BJ (cell line): ENCODE results near the gene TMSB4X. TPM values are rescaled to one million over a fixed set of nuclear protein-coding genes. Genes with fewer than 3 reads are reported as not detected.

ENCODE experiments used
- CTCF ChIA-PET: fragments of 350-600 bp; formaldehyde crosslinking; extraction: SDS; loops from one replicate; lab custom pipeline; 2021; ENCODE audit warnings: antibody characterized with exemption, inconsistent platforms; lab: Yijun Ruan, JAX
- POLR2A ChIA-PET: fragments of 300-600 bp; sonication (Branson Sonifier 250); formaldehyde crosslinking; extraction: SDS; loops from one replicate; lab custom pipeline; 2021; ENCODE audit warnings: antibody characterized with exemption; lab: Charles Lee
- DNase-seq: peaks from one replicate; pipeline ENCODE4 v3.0.0-alpha.2; 2011; ENCODE audit warnings: low read depth
- H3K27me3 ChIP-seq: 2 replicates; pipeline ENCODE4 v1.6.0; 2011; ENCODE audit warnings: low read length; ENCODE audit not compliant: control insufficient read depth, insufficient read depth
- H3K36me3 ChIP-seq: 2 replicates; pipeline ENCODE4 v1.5.1; 2011; ENCODE audit warnings: low read length; ENCODE audit not compliant: control insufficient read depth, insufficient read depth
- H3K4me3 ChIP-seq: 2 replicates; pipeline ENCODE4 v1.5.1; 2011; ENCODE audit warnings: low read depth, mild to moderate bottlenecking, control low read depth, low read length
- polyA plus RNA-seq: library from polyadenylated mRNA; depleted of rRNA; stranded (reverse); fragments of >200 nt; gene quantifications from 2 replicates; pipeline ENCODE4 v1.2.3, GENCODE V29; 2011
- TF ChIP-seq, protein P1 (sequence below): IDR thresholded peaks from 2 replicates; pipeline ENCODE4 v1.5.1; 2011; ENCODE audit warnings: low read depth, mild to moderate bottlenecking, control low read depth, inconsistent platforms, low read length, moderate library complexity; ENCODE audit not compliant: insufficient read depth

Gene TMSB4X
- polyA plus RNA-seq, 1 experiment = 2,469 TPM

DNA sequence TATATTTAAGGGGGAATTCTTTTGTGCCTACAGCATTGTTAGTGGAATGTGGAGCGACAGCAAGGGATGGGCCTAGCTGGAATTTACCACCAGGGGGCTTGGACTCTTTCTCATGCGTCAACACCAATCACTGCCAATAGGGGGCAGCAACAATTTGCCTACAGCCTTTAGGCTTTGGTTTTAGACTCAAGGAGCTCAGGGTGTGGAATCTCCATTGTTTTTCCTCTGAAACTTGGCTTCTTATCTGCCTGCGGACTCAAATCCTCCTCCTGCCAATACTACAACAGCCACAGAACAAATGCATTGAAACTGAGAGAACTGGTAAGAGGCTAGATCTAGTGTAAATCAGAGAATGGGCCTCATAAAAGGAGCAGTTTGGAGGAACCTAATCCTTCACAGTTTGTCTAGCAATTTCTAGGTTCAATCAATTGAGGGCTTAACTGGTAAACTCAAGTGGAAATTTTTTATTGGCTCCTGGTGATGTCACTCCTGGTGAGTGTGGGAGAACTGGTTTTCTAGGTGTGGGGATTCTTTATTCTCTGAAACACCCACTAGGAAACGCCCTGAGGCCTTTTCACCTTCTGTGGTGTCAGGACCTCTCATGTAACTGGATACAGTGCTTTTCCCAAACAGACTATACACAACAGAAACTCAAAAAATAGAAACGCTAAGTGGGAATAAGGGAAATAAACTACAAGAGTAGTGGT lies 27.9 kb upstream of the TMSB4X start:
- DNase-seq = no peak
- no peaks in the 10 kb centered on the region for H3K36me3 ChIP-seq
- CTCF ChIA-PET = interaction anchor here (0.5 to 3.2 kb wide), 13 partner anchors 9 to 571 kb away, joined by 3 to 24 read pairs (median 5); no protein-coding TSS in a partner anchor
- TF ChIP-seq, protein P1, sequence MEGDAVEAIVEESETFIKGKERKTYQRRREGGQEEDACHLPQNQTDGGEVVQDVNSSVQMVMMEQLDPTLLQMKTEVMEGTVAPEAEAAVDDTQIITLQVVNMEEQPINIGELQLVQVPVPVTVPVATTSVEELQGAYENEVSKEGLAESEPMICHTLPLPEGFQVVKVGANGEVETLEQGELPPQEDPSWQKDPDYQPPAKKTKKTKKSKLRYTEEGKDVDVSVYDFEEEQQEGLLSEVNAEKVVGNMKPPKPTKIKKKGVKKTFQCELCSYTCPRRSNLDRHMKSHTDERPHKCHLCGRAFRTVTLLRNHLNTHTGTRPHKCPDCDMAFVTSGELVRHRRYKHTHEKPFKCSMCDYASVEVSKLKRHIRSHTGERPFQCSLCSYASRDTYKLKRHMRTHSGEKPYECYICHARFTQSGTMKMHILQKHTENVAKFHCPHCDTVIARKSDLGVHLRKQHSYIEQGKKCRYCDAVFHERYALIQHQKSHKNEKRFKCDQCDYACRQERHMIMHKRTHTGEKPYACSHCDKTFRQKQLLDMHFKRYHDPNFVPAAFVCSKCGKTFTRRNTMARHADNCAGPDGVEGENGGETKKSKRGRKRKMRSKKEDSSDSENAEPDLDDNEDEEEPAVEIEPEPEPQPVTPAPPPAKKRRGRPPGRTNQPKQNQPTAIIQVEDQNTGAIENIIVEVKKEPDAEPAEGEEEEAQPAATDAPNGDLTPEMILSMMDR = peak; percentile 81
- no peak overlapping the region for H3K4me3 ChIP-seq
- POLR2A ChIA-PET = interaction anchor here (0.6 to 0.9 kb wide), 3 partner anchors 28 to 560 kb away, joined by 3 to 5 read pairs (median 3); partner anchors contain the start of gene TMSB4X
- no peaks in the 10 kb centered on the region for H3K27me3 ChIP-seq

DNA sequence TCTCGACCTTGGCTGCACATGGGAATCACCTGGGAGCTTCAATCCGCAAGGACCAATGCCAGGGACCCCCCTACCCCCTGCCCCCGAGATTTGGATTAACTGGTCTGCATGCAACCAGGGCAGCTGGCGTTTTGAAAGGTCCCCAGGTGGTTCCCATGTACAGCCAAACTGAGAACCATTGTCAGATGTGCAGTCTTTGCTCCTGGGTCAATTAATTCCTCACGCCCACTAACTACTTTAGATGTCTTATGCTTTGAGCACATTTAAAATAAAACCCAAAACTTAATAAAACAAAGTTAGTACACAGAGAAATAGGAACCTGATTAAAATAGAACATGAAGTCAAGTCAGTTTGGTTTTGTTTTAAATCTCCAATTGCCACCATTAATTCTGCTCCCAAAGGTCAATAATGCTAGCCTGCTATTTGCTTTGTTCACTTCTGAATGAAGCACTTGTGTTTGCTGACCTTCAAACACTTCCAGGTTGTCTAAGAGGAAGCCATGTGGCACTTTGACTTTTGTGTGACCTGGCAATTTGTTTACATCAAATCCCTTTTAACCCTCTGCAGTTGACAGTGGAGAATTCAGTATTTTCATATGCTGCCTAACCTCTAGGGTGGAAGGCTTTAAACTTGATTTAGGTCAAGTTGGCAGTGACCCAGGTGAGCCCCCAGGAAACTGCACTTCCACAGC lies 27.2 kb upstream of the TMSB4X start:
- no peak for DNase-seq
- no peak overlapping the region for H3K4me3 ChIP-seq
- ChIA-PET POLR2A (no interaction called here), CTCF (interaction anchor here (0.5 to 3.2 kb wide), 6 partner anchors 22 to 552 kb away, joined by 3 to 24 read pairs (median 6); no protein-coding TSS in a partner anchor)
- TF ChIP-seq, protein P1 = no peak
- no peaks in the 10 kb centered on the region for H3K36me3 ChIP-seq
- no peaks in the 10 kb centered on the region for H3K27me3 ChIP-seq

DNA sequence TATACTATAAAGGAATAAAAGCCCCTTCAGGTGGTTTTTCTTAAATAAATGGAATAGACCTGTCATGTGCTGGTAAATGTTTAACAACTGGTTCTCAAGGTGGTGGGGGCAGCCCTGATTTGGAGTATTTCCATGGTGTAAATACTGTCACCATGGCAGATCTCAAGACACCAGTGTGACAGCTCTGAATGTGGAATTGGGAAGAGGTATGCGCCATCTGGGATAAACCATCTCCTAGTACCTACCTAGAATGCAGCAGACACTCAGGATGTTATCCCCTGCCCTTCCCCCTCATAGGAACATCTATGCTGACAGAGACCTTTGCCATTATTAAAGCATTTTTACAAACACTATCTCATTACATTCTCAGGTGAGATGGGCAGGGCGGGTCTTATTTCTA lies 26.4 kb upstream of the TMSB4X start:
- Histone ChIP-seq H3K4me3 (no peak overlapping the region), H3K27me3 (no peaks in the 10 kb centered on the region), H3K36me3 (no peaks in the 10 kb centered on the region)
- DNase-seq = no peak
- ChIA-PET CTCF (interaction anchor here (0.6 to 3.2 kb wide), 3 partner anchors 413 to 540 kb away, joined by 4 to 24 read pairs (median 10); no protein-coding TSS in a partner anchor), POLR2A (no interaction called here)
- TF ChIP-seq, protein P1 = no peak

DNA sequence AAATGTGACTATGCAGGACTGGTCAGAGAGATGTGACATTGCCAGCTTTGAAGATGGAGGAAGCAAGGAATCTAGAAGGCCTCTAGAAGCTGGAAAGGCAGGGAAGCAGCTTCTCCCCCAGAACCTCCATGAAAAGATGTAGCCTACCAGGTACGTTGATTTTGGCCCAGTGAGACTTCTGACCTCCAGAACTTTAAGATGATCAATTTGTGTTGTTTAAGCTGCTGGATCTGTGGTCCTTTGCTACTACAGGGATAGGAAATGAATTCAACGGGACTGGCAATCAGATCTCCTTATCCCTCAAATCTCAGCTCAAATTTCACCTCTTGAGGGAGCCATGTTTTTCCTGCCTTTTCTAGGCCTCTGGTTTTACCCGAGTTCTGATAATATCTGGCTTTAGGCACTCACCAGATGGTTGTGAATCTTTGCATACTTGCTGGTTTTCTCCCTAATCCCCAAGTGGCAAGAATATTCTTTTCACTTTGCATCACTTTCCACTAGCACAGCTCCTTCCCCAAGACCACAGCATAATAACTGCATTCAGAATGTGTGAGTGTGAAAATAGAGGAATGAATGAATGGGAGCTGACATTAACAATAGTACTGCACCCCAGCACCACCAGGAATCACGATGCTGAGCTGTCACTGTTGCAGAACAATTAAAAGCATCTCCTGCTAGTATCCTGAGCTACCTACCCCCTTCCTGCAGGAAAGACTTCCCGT lies 25.5 kb upstream of the TMSB4X start:
- no peak overlapping the region for H3K4me3 ChIP-seq
- no peak for DNase-seq
- no peaks in the 10 kb centered on the region for H3K36me3 ChIP-seq
- no peaks in the 10 kb centered on the region for H3K27me3 ChIP-seq
- POLR2A ChIA-PET = no interaction called here
- TF ChIP-seq, protein P1 = no peak
- CTCF ChIA-PET = interaction anchor here (0.6 to 2.1 kb wide), 4 partner anchors 22 to 540 kb away, joined by 4 to 10 read pairs (median 4); no protein-coding TSS in a partner anchor
